ENCODE results near the gene MAOB. TPM values are rescaled to one million over a fixed set of nuclear protein-coding genes. Genes with fewer than 3 reads are reported as not detected.

MAOB gene
- total and polyA plus RNA-seq, 9 of the 15 experiments (the other 6 are each of a cell fraction or from before 2014, with no cell fraction given) = 0.05 to 0.09 TPM; not detected in 7

GRCh38 chrX:43731086-43731485, 151.2 kb downstream of the MAOB start (continued):
- TF ChIP-seq TBL1XR1 (IDR thresholded peaks at IDR 0.05; ENCODE audit: low read length in 2 of 2) = no peak

GRCh38 chrX:43728966-43729365, 153.3 kb downstream of the MAOB start:
- ATAC-seq (no peak), DNase-seq (ENCODE audit: extremely low read depth in 1 of 4, low spot score in 3 of 4) (no peak), FAIRE-seq (no peak)
- H3K9me1 ChIP-seq (ENCODE audit: control insufficient read depth, insufficient read depth, low read length) = no peaks in the 10 kb centered on the region
- POLR2A ChIA-PET = no interaction called here
- WGBS (ENCODE audit: insufficient coverage, low coverage, missing lambda C conversion rate) = 9% methylated on average over 1 of the region's 1 CpG
- no peak overlapping the region for H3K9ac ChIP-seq (ENCODE audit: insufficient read depth in 1 of 2, low read depth in 2 of 2, low read length in 2 of 2)
- intact Hi-C loops (cut with micrococcal nuclease) (no loop called here), in situ Hi-C loops (cut with MboI) (no loop called here)
- H3K9me3 ChIP-seq (replicated peaks; ENCODE audit: control insufficient read depth, insufficient read depth, low read depth, low read length) = no peaks in the 10 kb centered on the region
- H3K4me1 ChIP-seq (replicated peaks in 1 of 2; ENCODE audit: control insufficient read depth in 2 of 2, insufficient read depth in 2 of 2, low read length in 2 of 2) = no peaks in the 10 kb centered on the region
- BruUV-seq (replicated peaks) = no TSS peak
- H3K27ac ChIP-seq (ENCODE audit: extremely low read depth, low read depth, low read length) = no peak overlapping the region
- no peaks in the 10 kb centered on the region for H3K79me2 ChIP-seq (ENCODE audit: control insufficient read depth, insufficient read depth, low read length)
- no peaks in the 10 kb centered on the region for H3K27me3 ChIP-seq (ENCODE audit: control insufficient read depth in 2 of 2, insufficient read depth in 2 of 2, low read length in 2 of 2)
- CTCF ChIA-PET (ENCODE audit: low intra/inter-chr PET ratio) = no interaction called here
- TF ChIP-seq CREB3 (tag; conservative IDR thresholded peaks at IDR 0.05; ENCODE audit: low read depth) (no peak), CSDE1 (IDR thresholded peaks at IDR 0.05) (no peak), ELK1 (CRISPR knock-in tag; IDR thresholded peaks at IDR 0.05) (no peak), ZBTB5 (IDR thresholded peaks at IDR 0.05) (no peak), NCOA4 (IDR thresholded peaks at IDR 0.05; ENCODE audit: partially characterized antibody) (no peak), MEIS2 (IDR thresholded peaks at IDR 0.05; ENCODE audit: partially characterized antibody) (no peak), ZBTB17 (CRISPR knock-in tag; IDR thresholded peaks at IDR 0.05) (no peak), CBFA2T3 (IDR thresholded peaks at IDR 0.05) (no peak), ELK3 (CRISPR knock-in tag; IDR thresholded peaks at IDR 0.05) (no peak), ZNF24 (IDR thresholded peaks at IDR 0.05) (no peak)
- no peaks in the 10 kb centered on the region for H4K20me1 ChIP-seq (replicated peaks; ENCODE audit: control insufficient read depth, insufficient read depth, low read length)
- no peak overlapping the region for H2AFZ ChIP-seq (ENCODE audit: low read depth, low read length)
- no peaks in the 10 kb centered on the region for H3K36me3 ChIP-seq (ENCODE audit: control insufficient read depth, insufficient read depth, low read length)
- H3K4me2 ChIP-seq (ENCODE audit: insufficient read depth, low read length) = no peak overlapping the region
- no peak overlapping the region for H3K4me3 ChIP-seq

Measured in K562 (cell line).